IMR-90 (cell line): ENCODE measurements around the gene RAD51. TPM values are rescaled to one million over a fixed set of nuclear protein-coding genes. Genes with fewer than 3 reads are reported as not detected.

ENCODE experiments used
- ATAC-seq: fragments of 200-7000 bp; cut with Tn5 transposase; 2 replicates; pipeline ENCODE4 v1.9.1; 2020; ENCODE audit warnings: low read depth, mild to moderate bottlenecking, moderate library complexity
- BruUV-seq: library from RNA; stranded (reverse); fragments of 400-500 nt; replicated peaks from 2 replicates; lab custom pipeline; 2021; lab: Mats Ljungman, UMichigan
- CTCF ChIA-PET: fragments of 300-600 bp; formaldehyde crosslinking; extraction: SDS; loops from one replicate; lab custom pipeline; 2021; ENCODE audit warnings: antibody characterized with exemption; lab: Yijun Ruan, JAX
- POLR2A ChIA-PET: fragments of 300-600 bp; sonication (Branson Sonifier 250); formaldehyde crosslinking; loops from one replicate; lab custom pipeline; 2022; ENCODE audit warnings: antibody characterized with exemption; ENCODE audit not compliant: unreplicated experiment; lab: Charles Lee
- DNase-seq: peaks from one replicate; pipeline ENCODE4 v3.0.0; 2013
- H2AFZ ChIP-seq: replicated peaks from 2 replicates; pipeline ENCODE3; 2013; ENCODE audit warnings: low read length, mild to moderate bottlenecking; ENCODE audit not compliant: poor library complexity
- H2AK5ac ChIP-seq: 2 replicates; pipeline ENCODE4 v1.6.1; 2013; ENCODE audit warnings: low read depth, low read length, inconsistent platforms
- H2AK9ac ChIP-seq: replicated peaks from 2 replicates; pipeline ENCODE3; 2013; ENCODE audit warnings: mild to moderate bottlenecking, low read depth, low read length, moderate library complexity; ENCODE audit not compliant: poor library complexity
- H2BK120ac ChIP-seq: 2 replicates; pipeline ENCODE4 v1.6.1; 2013; ENCODE audit warnings: low read depth, low read length, inconsistent platforms
- H2BK15ac ChIP-seq: 3 replicates; pipeline ENCODE4 v1.6.1; 2013; ENCODE audit warnings: low read depth, low read length, inconsistent platforms
- H2BK20ac ChIP-seq: 2 replicates; pipeline ENCODE4 v1.6.1; 2013; ENCODE audit warnings: low read depth, mild to moderate bottlenecking, inconsistent platforms, low read length, moderate library complexity
- H2BK5ac ChIP-seq: 2 replicates; pipeline ENCODE4 v1.6.1; 2013; ENCODE audit warnings: mild to moderate bottlenecking, low read depth, low read length, inconsistent platforms; ENCODE audit not compliant: poor library complexity, severe bottlenecking
- H3K14ac ChIP-seq: replicated peaks from 2 replicates; pipeline ENCODE4 v1.6.1; 2013; ENCODE audit warnings: low read depth, low read length, inconsistent platforms
- H3K18ac ChIP-seq: 2 replicates; pipeline ENCODE4 v1.6.1; 2013; ENCODE audit warnings: low read depth, low read length, control low read depth
- H3K23ac ChIP-seq: 2 replicates; pipeline ENCODE4 v1.6.1; 2013; ENCODE audit warnings: low read depth, low read length, inconsistent platforms
- H3K27ac ChIP-seq: 2 replicates; pipeline ENCODE4 v1.5.1; 2013; ENCODE audit warnings: mild to moderate bottlenecking, control low read depth, low read length; ENCODE audit not compliant: insufficient read depth
- H3K27me3 ChIP-seq: 2 replicates; pipeline ENCODE4 v1.6.1; 2013; ENCODE audit warnings: low read length; ENCODE audit not compliant: control insufficient read depth, insufficient read depth
- H3K36me3 ChIP-seq: 2 replicates; pipeline ENCODE4 v1.6.1; 2013; ENCODE audit warnings: low read length, mixed read lengths; ENCODE audit not compliant: control insufficient read depth, insufficient read depth
- H3K4ac ChIP-seq: 2 replicates; pipeline ENCODE4 v1.6.1; 2013; ENCODE audit warnings: low read depth, low read length, inconsistent platforms
- H3K4me1 ChIP-seq: 2 replicates; pipeline ENCODE4 v1.6.1; 2013; ENCODE audit warnings: low read length, mixed read lengths; ENCODE audit not compliant: control insufficient read depth, insufficient read depth
- H3K4me2 ChIP-seq: 2 replicates; pipeline ENCODE4 v1.6.1; 2013; ENCODE audit warnings: low read depth, mild to moderate bottlenecking, control low read depth, low read length, moderate library complexity
- H3K4me3 ChIP-seq: 2 replicates; pipeline ENCODE4 v1.5.1; 2013; ENCODE audit warnings: low read depth, mild to moderate bottlenecking, control low read depth, low read length, moderate library complexity; ENCODE audit not compliant: insufficient read depth
- H3K56ac ChIP-seq: 2 replicates; pipeline ENCODE4 v1.6.1; 2013; ENCODE audit warnings: low read length, inconsistent platforms; ENCODE audit not compliant: insufficient read depth; ENCODE audit errors: extremely low read depth
- H3K79me1 ChIP-seq, 2 experiments: 2 replicates each; pipeline ENCODE4 v1.6.1; 2013; ENCODE audit warnings: low read length in 2 of 2, inconsistent platforms in 1 of 2, low read depth in 1 of 2
- H3K9ac ChIP-seq: 2 replicates; pipeline ENCODE4 v1.6.1; 2013; ENCODE audit warnings: low read depth, low read length, control low read depth
- H3K9me1 ChIP-seq: 2 replicates; pipeline ENCODE4 v1.6.1; 2013; ENCODE audit warnings: low read length, inconsistent platforms; ENCODE audit not compliant: insufficient read depth
- H3K9me3 ChIP-seq: 2 replicates; pipeline ENCODE4 v1.6.1; 2013; ENCODE audit warnings: low read length; ENCODE audit not compliant: control insufficient read depth, insufficient read depth
- H4K20me1 ChIP-seq: 2 replicates; pipeline ENCODE4 v1.6.1; 2013; ENCODE audit warnings: low read length, inconsistent platforms; ENCODE audit not compliant: insufficient read depth
- H4K5ac ChIP-seq: 2 replicates; pipeline ENCODE4 v1.6.1; 2013; ENCODE audit warnings: mild to moderate bottlenecking, low read depth, low read length, control low read depth
- H4K8ac ChIP-seq, 2 experiments: 2 replicates each; pipeline ENCODE4 v1.6.1; 2013; ENCODE audit warnings: low read depth in 2 of 2, low read length in 2 of 2, control low read depth in 1 of 2, inconsistent platforms in 1 of 2
- H4K91ac ChIP-seq: 2 replicates; pipeline ENCODE4 v1.6.1; 2013; ENCODE audit warnings: low read depth, low read length, inconsistent platforms; ENCODE audit not compliant: insufficient read depth
- BHLHE40 ChIP-seq: fragments of 150-350 bp; IDR thresholded peaks from 2 replicates; pipeline ENCODE4 v1.6.1; 2016; ENCODE audit warnings: mild to moderate bottlenecking, low read depth, low read length
- CEBPB ChIP-seq: IDR thresholded peaks from 2 replicates; pipeline ENCODE4 v1.6.1; 2012; ENCODE audit warnings: low read depth, low read length, improper control_type of control experiment
- CHD1 ChIP-seq: IDR thresholded peaks from 2 replicates; pipeline ENCODE4 v1.6.1; 2012; ENCODE audit warnings: low read depth, low read length, improper control_type of control experiment
- FOS ChIP-seq: fragments of 150-350 bp; IDR thresholded peaks from 2 replicates; pipeline ENCODE4 v1.6.1; 2016; ENCODE audit warnings: low read depth, low read length
- MAFK ChIP-seq: IDR thresholded peaks from 2 replicates; pipeline ENCODE4 v1.6.1; 2012; ENCODE audit warnings: low read depth, low read length, improper control_type of control experiment
- MAZ ChIP-seq: IDR thresholded peaks from 2 replicates; pipeline ENCODE4 v1.6.1; 2012; ENCODE audit warnings: low read depth, mild to moderate bottlenecking, low read length, improper control_type of control experiment, moderate library complexity, borderline replicate concordance
- MXI1 ChIP-seq: IDR thresholded peaks from 2 replicates; pipeline ENCODE4 v1.6.1; 2012; ENCODE audit warnings: low read depth, mild to moderate bottlenecking, low read length, moderate library complexity, borderline replicate concordance
- NFE2L2 ChIP-seq: fragments of 150-350 bp; IDR thresholded peaks from 2 replicates; pipeline ENCODE4 v1.6.1; 2016; ENCODE audit warnings: low read depth, mild to moderate bottlenecking, low read length
- POLR2A ChIP-seq: IDR thresholded peaks from 2 replicates; pipeline ENCODE4 v1.6.1; 2012; ENCODE audit warnings: mild to moderate bottlenecking, low read depth, low read length
- RAD21 ChIP-seq: IDR thresholded peaks from 2 replicates; pipeline ENCODE4 v1.6.1; 2012; ENCODE audit warnings: low read length, improper control_type of control experiment
- RCOR1 ChIP-seq: IDR thresholded peaks from 2 replicates; pipeline ENCODE4 v1.6.1; 2012; ENCODE audit warnings: mild to moderate bottlenecking, low read length, improper control_type of control experiment; ENCODE audit not compliant: insufficient replicate concordance
- RFX5 ChIP-seq: IDR thresholded peaks from 2 replicates; pipeline ENCODE4 v1.8.0; 2012; ENCODE audit warnings: low read depth, mild to moderate bottlenecking, low read length, moderate library complexity
- SMC3 ChIP-seq: fragments of 150-350 bp; IDR thresholded peaks from 2 replicates; pipeline ENCODE4 v1.6.1; 2016; ENCODE audit warnings: low read depth, mild to moderate bottlenecking, antibody characterized with exemption, low read length, moderate library complexity
- WGBS, 2 experiments: methylation state at CpG; one replicate each; pipeline versions ENCODE4 v1.1.5 to v1.1.7; 2013; ENCODE audit warnings: missing lambda C conversion rate in 2 of 2; ENCODE audit not compliant: insufficient read length in 1 of 2; ENCODE audit errors: extremely low coverage in 2 of 2; 5-methylcytosine and 5-hydroxymethylcytosine counted together
- dilution Hi-C: fragments of 300-500 bp; cut with HindIII; formaldehyde crosslinking; loops from one replicate; pipeline ENCODE4 v1.14.3; 2018; ENCODE audit warnings: low sequenced_read_pairs; ENCODE audit not compliant: unreplicated experiment
- in situ Hi-C: fragments of 300-500 bp; cut with MboI; formaldehyde crosslinking; loops from 3 replicates; pipeline ENCODE4 v1.14.3; 2019; ENCODE audit warnings: low sequenced_read_pairs, inconsistent platforms, mixed read lengths
- intact Hi-C: fragments of 100-400 bp; cut with micrococcal nuclease; formaldehyde crosslinking; loops from 2 replicates; pipeline ENCODE4 v1.10.0; 2022
- polyA plus RNA-seq, 3 experiments: library from polyadenylated mRNA; depleted of rRNA; stranded (reverse); fragments of >200 nt; gene quantifications; 2 replicates each; pipeline ENCODE4 v1.2.3, GENCODE V29; 2012; ENCODE audit warnings: low replicate concordance in 1 of 3
- total RNA-seq: library from RNA; depleted of rRNA; stranded (reverse); fragments of >200 nt; gene quantifications from 2 replicates; pipeline ENCODE4 v1.2.3, GENCODE V29; 2012
- TF ChIP-seq, protein P1 (sequence below): fragments of 150-350 bp; IDR thresholded peaks from 2 replicates; pipeline ENCODE4 v1.6.1; 2016; ENCODE audit warnings: low read depth, mild to moderate bottlenecking, low read length, moderate library complexity, borderline replicate concordance
- TF ChIP-seq, protein P2 (sequence below): conservative IDR thresholded peaks from 2 replicates; pipeline ENCODE4 v1.5.1; 2012; ENCODE audit warnings: mild to moderate bottlenecking, low read depth, low read length, improper control_type of control experiment
- TF ChIP-seq, protein P3 (sequence below): fragments of 150-350 bp; IDR thresholded peaks from 2 replicates; pipeline ENCODE4 v1.6.1; 2017; ENCODE audit warnings: mild to moderate bottlenecking, antibody characterized with exemption, low read length, low read depth

The RAD51 gene
- total and polyA plus RNA-seq, 2 of the 4 experiments (the other 2 are of a cell fraction), result 6.8 to 8.4 TPM

DNA sequence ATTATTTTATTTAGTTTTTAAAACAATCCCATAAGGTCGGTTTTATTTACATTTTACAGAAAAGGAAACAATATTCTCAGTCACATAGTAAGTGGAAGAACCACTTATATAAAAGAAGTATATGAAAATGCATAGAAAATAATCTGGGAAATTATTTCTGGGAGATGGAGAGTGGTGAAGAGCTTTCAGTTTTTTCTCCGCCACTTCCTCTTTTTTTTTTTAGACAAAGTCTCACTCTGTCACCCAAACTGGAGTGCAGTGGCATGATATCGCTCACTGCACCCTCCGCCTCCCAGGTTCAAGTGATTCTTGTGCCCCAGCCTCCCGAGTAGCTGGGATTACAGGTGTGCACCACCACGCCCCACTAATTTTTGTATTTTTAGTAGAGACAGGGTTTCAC, 21.2 kb downstream of the RAD51 start:
- Histone ChIP-seq H3K18ac (no peak overlapping the region), H3K4me3 (no peak overlapping the region), H3K4me1 (no peaks in the 10 kb centered on the region), H3K9ac (no peak overlapping the region), H3K14ac (no peak overlapping the region), H4K20me1 (no peaks in the 10 kb centered on the region), H2AFZ (no peak overlapping the region), H3K4ac (no peak overlapping the region), H2AK9ac (no peak overlapping the region), H3K36me3 (0 out of 2 replicates have a peak, but pooled peaks cover 1% of the 10 kb centered on the region), H2BK15ac (no peak overlapping the region), H4K91ac (no peak overlapping the region), H3K27me3 (no peaks in the 10 kb centered on the region), H4K8ac (no peak overlapping the region), H3K4me2 (no peak overlapping the region), H3K79me1 (peaks cover 3 to 6% of the 10 kb centered on the region in 2 experiments; a peak in 2 of 4 replicates), H3K9me3 (no peaks in the 10 kb centered on the region), H3K27ac (no peak overlapping the region), H2BK120ac (no peak overlapping the region), H3K56ac (no peak overlapping the region), H2AK5ac (no peak overlapping the region), H2BK5ac (no peak overlapping the region), H4K5ac (no peak overlapping the region), H2BK20ac (no peak overlapping the region), H3K9me1 (no peaks in the 10 kb centered on the region), H3K23ac (no peak overlapping the region)
- dilution Hi-C loops (no loop called here), intact Hi-C loops (no loop called here), in situ Hi-C loops (no loop called here)
- TF ChIP-seq POLR2A (no peak), CEBPB (no peak), BHLHE40 (no peak), MXI1 (no peak), CHD1 (no peak), FOS (no peak), RAD21 (no peak), NFE2L2 (no peak), RCOR1 (no peak), MAZ (no peak), MAFK (no peak), RFX5 (no peak), SMC3 (no peak)
- TF ChIP-seq, protein P1, sequence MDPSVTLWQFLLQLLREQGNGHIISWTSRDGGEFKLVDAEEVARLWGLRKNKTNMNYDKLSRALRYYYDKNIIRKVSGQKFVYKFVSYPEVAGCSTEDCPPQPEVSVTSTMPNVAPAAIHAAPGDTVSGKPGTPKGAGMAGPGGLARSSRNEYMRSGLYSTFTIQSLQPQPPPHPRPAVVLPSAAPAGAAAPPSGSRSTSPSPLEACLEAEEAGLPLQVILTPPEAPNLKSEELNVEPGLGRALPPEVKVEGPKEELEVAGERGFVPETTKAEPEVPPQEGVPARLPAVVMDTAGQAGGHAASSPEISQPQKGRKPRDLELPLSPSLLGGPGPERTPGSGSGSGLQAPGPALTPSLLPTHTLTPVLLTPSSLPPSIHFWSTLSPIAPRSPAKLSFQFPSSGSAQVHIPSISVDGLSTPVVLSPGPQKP, result no peak
- TF ChIP-seq, protein P2, sequence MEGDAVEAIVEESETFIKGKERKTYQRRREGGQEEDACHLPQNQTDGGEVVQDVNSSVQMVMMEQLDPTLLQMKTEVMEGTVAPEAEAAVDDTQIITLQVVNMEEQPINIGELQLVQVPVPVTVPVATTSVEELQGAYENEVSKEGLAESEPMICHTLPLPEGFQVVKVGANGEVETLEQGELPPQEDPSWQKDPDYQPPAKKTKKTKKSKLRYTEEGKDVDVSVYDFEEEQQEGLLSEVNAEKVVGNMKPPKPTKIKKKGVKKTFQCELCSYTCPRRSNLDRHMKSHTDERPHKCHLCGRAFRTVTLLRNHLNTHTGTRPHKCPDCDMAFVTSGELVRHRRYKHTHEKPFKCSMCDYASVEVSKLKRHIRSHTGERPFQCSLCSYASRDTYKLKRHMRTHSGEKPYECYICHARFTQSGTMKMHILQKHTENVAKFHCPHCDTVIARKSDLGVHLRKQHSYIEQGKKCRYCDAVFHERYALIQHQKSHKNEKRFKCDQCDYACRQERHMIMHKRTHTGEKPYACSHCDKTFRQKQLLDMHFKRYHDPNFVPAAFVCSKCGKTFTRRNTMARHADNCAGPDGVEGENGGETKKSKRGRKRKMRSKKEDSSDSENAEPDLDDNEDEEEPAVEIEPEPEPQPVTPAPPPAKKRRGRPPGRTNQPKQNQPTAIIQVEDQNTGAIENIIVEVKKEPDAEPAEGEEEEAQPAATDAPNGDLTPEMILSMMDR, result no peak
- TF ChIP-seq, protein P3, sequence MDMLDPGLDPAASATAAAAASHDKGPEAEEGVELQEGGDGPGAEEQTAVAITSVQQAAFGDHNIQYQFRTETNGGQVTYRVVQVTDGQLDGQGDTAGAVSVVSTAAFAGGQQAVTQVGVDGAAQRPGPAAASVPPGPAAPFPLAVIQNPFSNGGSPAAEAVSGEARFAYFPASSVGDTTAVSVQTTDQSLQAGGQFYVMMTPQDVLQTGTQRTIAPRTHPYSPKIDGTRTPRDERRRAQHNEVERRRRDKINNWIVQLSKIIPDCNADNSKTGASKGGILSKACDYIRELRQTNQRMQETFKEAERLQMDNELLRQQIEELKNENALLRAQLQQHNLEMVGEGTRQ, result no peak
- CTCF ChIA-PET, result interaction anchor here (0.6 kb wide), 1 partner anchor 118 kb away, joined by 3 read pairs; no protein-coding TSS in a partner anchor
- WGBS, 2 experiments, result 100% methylated on average over 1 of the region's 6 CpGs; no CpG with 5 or more reads in 1 of the 2 experiments
- POLR2A ChIA-PET, result no interaction called here
- BruUV-seq, result no TSS peak
- ATAC-seq, result no peak
- no peak for DNase-seq
